HG03378 (cell line): ENCODE results near the gene KCMF1.

Source experiments
- ATAC-seq: cut with Tn5 transposase; IDR thresholded peaks from one replicate; pipeline ENCODE4 v1.9.1; 2021; ENCODE audit warnings: mild to moderate bottlenecking, moderate library complexity; ENCODE audit not compliant: unreplicated experiment

KCMF1 gene

GRCh38 chr2:85018049-85018447 is 47.1 kb downstream of the KCMF1 start:
- ATAC-seq = no peak

- ATAC-seq = no peak
Measured at GRCh38 chr2:85019121-85019520, 48.2 kb downstream of the KCMF1 start.

- ATAC-seq = no peak
Measured at GRCh38 chr2:85022232-85022631, 51.3 kb downstream of the KCMF1 start.

- ATAC-seq = no peak
Measured at GRCh38 chr2:85024372-85025047, 53.5 kb downstream of the KCMF1 start.

- ATAC-seq = no peak
Measured at GRCh38 chr2:85032621-85033020, 61.7 kb downstream of the KCMF1 start.

- ATAC-seq = no peak
Measured at GRCh38 chr2:85033388-85033787, 62.4 kb downstream of the KCMF1 start.

- ATAC-seq = no peak
Measured at GRCh38 chr2:85034158-85034557, 63.2 kb downstream of the KCMF1 start.

- no peak for ATAC-seq
Measured at GRCh38 chr2:85037622-85038021, 66.7 kb downstream of the KCMF1 start.

- ATAC-seq = no peak
Measured at GRCh38 chr2:85042330-85042729, 71.4 kb downstream of the KCMF1 start.

GRCh38 chr2:85048534-85048933 is 77.6 kb downstream of the KCMF1 start:
- ATAC-seq = no peak

GRCh38 chr2:85049236-85049635 is 78.3 kb downstream of the KCMF1 start:
- no peak for ATAC-seq

- no peak for ATAC-seq
Measured at GRCh38 chr2:85053802-85054201, 82.8 kb downstream of the KCMF1 start.

GRCh38 chr2:85057226-85057962 is 86.4 kb downstream of the KCMF1 start:
- ATAC-seq = no peak

- no peak for ATAC-seq
Measured at GRCh38 chr2:85061896-85062295, 90.9 kb downstream of the KCMF1 start.

GRCh38 chr2:85062565-85062964 is 91.6 kb downstream of the KCMF1 start:
- ATAC-seq = no peak

GRCh38 chr2:85063981-85064599 is 93.1 kb downstream of the KCMF1 start:
- no peak for ATAC-seq

- no peak for ATAC-seq
Measured at GRCh38 chr2:85064927-85065577, 94.1 kb downstream of the KCMF1 start.

GRCh38 chr2:85066006-85066740 is 95.2 kb downstream of the KCMF1 start:
- ATAC-seq = no peak

GRCh38 chr2:85066874-85067351 is 96.0 kb downstream of the KCMF1 start:
- ATAC-seq = no peak

- ATAC-seq = no peak
Measured at GRCh38 chr2:85071096-85071495, 100.1 kb downstream of the KCMF1 start.

- ATAC-seq = no peak
Measured at GRCh38 chr2:85073033-85073432, 102.1 kb downstream of the KCMF1 start.
